ENCODE results near the gene YAF2. TPM values are rescaled to one million over a fixed set of nuclear protein-coding genes. Genes with fewer than 3 reads are reported as not detected.

Gene YAF2
- total RNA-seq, 2 donors from 2014 or later = 19.4 to 27.3 TPM

DNA sequence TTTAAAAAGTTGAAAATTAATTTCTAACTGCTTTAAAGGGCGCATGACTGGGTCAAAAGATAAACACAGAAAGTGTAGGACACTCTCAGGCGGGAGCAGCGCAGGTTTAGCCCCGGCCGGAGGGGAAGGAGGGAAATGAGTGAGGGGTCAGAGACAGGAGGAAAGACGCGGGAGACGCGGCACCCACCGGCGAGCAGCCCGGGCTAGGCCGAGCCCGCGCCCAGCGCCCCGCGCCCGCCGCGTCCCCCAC is 94.0 kb downstream of the YAF2 start:
- Mint-ChIP-seq H3K27ac (peak overlapping the region; percentile 74), H3K27me3 (ENCODE audit: insufficient read depth) (peaks cover 10% of the 10 kb centered on the region), H3K36me3 (ENCODE audit: low read depth) (no peaks in the 10 kb centered on the region), H3K4me3 (peak overlapping the region; percentile 77), H3K9me3 (no peaks in the 10 kb centered on the region), H3K4me1 (peaks cover 22% of the 10 kb centered on the region)
- Histone ChIP-seq H3K27me3 (ENCODE audit: control insufficient read depth, insufficient read depth, low read length, poor library complexity, severe bottlenecking) (no peaks in the 10 kb centered on the region), H3K36me3 (ENCODE audit: control insufficient read depth, insufficient read depth, low read length) (no peaks in the 10 kb centered on the region), H3K4me3 (ENCODE audit: low read length) (peak overlapping the region; percentile 91), H3K9ac (ENCODE audit: extremely low read depth, low read length, poor library complexity, severe bottlenecking) (peak overlapping the region; percentile 57), H3K27ac (ENCODE audit: low read depth, low read length) (peak overlapping the region; percentile 73), H3K4me1 (ENCODE audit: control insufficient read depth, insufficient read depth, low read length) (no peaks in the 10 kb centered on the region), H3K9me3 (ENCODE audit: control insufficient read depth, low read length) (no peaks in the 10 kb centered on the region)
- DNase-seq = no peak
- WGBS, 2 experiments (ENCODE audit: insufficient coverage in 1 of 2, insufficient read length in 1 of 2) = 0% methylated on average over 21 of the region's 21 CpGs; no CpG with 5 or more reads in 1 of the 2 experiments
- TF ChIP-seq, protein P1, sequence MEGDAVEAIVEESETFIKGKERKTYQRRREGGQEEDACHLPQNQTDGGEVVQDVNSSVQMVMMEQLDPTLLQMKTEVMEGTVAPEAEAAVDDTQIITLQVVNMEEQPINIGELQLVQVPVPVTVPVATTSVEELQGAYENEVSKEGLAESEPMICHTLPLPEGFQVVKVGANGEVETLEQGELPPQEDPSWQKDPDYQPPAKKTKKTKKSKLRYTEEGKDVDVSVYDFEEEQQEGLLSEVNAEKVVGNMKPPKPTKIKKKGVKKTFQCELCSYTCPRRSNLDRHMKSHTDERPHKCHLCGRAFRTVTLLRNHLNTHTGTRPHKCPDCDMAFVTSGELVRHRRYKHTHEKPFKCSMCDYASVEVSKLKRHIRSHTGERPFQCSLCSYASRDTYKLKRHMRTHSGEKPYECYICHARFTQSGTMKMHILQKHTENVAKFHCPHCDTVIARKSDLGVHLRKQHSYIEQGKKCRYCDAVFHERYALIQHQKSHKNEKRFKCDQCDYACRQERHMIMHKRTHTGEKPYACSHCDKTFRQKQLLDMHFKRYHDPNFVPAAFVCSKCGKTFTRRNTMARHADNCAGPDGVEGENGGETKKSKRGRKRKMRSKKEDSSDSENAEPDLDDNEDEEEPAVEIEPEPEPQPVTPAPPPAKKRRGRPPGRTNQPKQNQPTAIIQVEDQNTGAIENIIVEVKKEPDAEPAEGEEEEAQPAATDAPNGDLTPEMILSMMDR (conservative IDR thresholded peaks at IDR 0.05) = no peak

DNA sequence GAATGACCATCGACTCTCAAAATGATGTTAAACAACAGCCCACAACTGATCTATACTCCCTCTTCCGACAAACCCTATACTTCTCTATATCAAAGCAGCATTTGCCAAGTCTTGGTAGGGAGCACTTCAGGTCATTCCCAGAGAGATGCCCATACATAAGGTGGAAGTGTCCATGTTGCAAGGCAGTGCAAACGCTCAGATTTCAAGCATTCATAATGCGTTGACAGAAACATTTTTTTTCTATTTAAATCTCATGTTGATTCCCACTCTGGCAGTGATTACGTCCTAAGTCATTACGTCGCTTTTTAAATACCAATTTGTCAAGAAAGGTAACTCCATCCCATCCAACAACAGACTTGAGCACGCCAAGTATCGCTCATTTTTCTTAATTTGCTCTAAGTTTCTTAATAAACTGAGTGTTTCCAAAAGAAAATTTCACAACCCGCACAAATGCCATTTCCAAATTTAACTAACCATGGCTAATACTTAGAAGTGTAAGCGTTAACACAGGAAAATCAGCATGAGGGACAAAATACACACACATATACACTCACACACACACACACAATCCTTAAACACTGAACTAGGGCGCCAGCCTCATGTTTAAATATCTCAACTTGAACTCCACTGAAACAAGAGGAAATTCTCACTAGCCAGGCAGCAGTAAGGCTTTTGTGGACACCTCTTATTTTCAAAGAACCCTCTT is 94.4 kb downstream of the YAF2 start:
- no peaks in the 10 kb centered on the region for H3K36me3 ChIP-seq (ENCODE audit: control insufficient read depth, insufficient read depth, low read length)
- Mint-ChIP-seq H3K4me1 (peaks cover 22% of the 10 kb centered on the region), H3K4me3 (peak overlapping the region; percentile 77), H3K27me3 (ENCODE audit: insufficient read depth) (peaks cover 10% of the 10 kb centered on the region), H3K27ac (peak overlapping the region; percentile 74), H3K9me3 (no peaks in the 10 kb centered on the region), H3K36me3 (ENCODE audit: low read depth) (no peaks in the 10 kb centered on the region)
- no peak overlapping the region for H3K27ac ChIP-seq (ENCODE audit: low read depth, low read length)
- H3K9ac ChIP-seq (ENCODE audit: extremely low read depth, low read length, poor library complexity, severe bottlenecking) = peak overlapping the region; percentile 57
- no peaks in the 10 kb centered on the region for H3K4me1 ChIP-seq (ENCODE audit: control insufficient read depth, insufficient read depth, low read length)
- H3K27me3 ChIP-seq (ENCODE audit: control insufficient read depth, insufficient read depth, low read length, poor library complexity, severe bottlenecking) = no peaks in the 10 kb centered on the region
- peak overlapping the region; percentile 91 for H3K4me3 ChIP-seq (ENCODE audit: low read length)
- peak; percentile 48 for DNase-seq
- 14 to 17% methylated on average over 9 to 12 of the region's 12 CpGs for WGBS, 2 experiments (ENCODE audit: insufficient coverage in 1 of 2, insufficient read length in 1 of 2)
- no peaks in the 10 kb centered on the region for H3K9me3 ChIP-seq (ENCODE audit: control insufficient read depth, low read length)
- TF ChIP-seq, protein P1 (conservative IDR thresholded peaks at IDR 0.05) = no peak

DNA sequence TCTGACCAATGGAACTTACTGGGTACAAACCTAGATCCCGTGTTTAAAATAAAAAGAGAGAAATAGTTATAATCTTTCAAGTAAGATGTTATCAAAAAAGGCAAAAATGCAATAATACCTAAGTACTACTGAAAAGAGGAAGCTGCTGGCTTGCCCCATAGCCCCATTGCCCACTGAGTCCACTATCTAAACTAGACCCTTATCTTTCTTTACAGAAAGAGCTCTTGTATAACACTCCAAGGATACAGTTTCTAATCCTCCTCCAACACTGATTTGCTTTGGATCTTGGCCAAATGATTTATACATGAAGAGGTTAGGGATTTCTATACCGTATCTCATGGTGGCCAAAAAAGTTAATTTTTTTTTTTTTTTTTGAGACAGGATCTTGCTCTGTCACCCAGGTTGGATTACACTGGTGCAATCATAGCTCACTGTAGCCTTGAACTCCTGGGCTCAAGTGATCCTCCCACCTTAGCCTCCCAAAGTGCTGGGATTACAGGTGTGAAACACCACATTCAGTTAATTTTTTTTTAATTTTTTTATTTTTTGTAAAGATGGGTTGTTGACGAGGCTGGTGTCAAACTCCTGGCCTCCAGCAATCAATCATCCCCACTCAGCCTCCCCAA is 96.0 kb downstream of the YAF2 start:
- Histone ChIP-seq H3K9me3 (ENCODE audit: control insufficient read depth, low read length) (no peaks in the 10 kb centered on the region), H3K9ac (ENCODE audit: extremely low read depth, low read length, poor library complexity, severe bottlenecking) (no peak overlapping the region), H3K27ac (ENCODE audit: low read depth, low read length) (no peak overlapping the region), H3K4me1 (ENCODE audit: control insufficient read depth, insufficient read depth, low read length) (no peaks in the 10 kb centered on the region), H3K27me3 (ENCODE audit: control insufficient read depth, insufficient read depth, low read length, poor library complexity, severe bottlenecking) (no peaks in the 10 kb centered on the region), H3K4me3 (ENCODE audit: low read length) (no peak overlapping the region), H3K36me3 (ENCODE audit: control insufficient read depth, insufficient read depth, low read length) (no peaks in the 10 kb centered on the region)
- Mint-ChIP-seq H3K27ac (no peak overlapping the region), H3K9me3 (no peaks in the 10 kb centered on the region), H3K4me3 (no peak overlapping the region), H3K27me3 (ENCODE audit: insufficient read depth) (peaks cover 10% of the 10 kb centered on the region), H3K4me1 (peaks cover 22% of the 10 kb centered on the region), H3K36me3 (ENCODE audit: low read depth) (no peaks in the 10 kb centered on the region)
- no peak for DNase-seq
- TF ChIP-seq, protein P1 (conservative IDR thresholded peaks at IDR 0.05) = no peak
- WGBS, 2 experiments (ENCODE audit: insufficient coverage in 1 of 2, insufficient read length in 1 of 2) = 98% methylated on average over 3 of the region's 3 CpGs; no CpG with 5 or more reads in 1 of the 2 experiments

Measured in endodermal cell (in vitro differentiated cells).